Skeletal muscle satellite cell (primary cell): ENCODE measurements around the gene MIX23.

Experiments used
- H3K27me3 ChIP-seq: 2 replicates; pipeline ENCODE4 v1.7.0; 2013; ENCODE audit warnings: low read length; ENCODE audit not compliant: control insufficient read depth, insufficient read depth
- H3K36me3 ChIP-seq: 2 replicates; pipeline ENCODE4 v1.7.0; 2013; ENCODE audit warnings: mild to moderate bottlenecking, control low read depth, low read length; ENCODE audit not compliant: insufficient read depth
- H3K4me1 ChIP-seq: 2 replicates; pipeline ENCODE4 v1.7.0; 2013; ENCODE audit warnings: low read length; ENCODE audit not compliant: control insufficient read depth, insufficient read depth
- H3K4me2 ChIP-seq: 2 replicates; pipeline ENCODE4 v1.7.0; 2013; ENCODE audit warnings: mild to moderate bottlenecking, low read length
- H3K4me3 ChIP-seq: 2 replicates; pipeline ENCODE4 v1.7.0; 2013; ENCODE audit warnings: low read length
- H3K9ac ChIP-seq: 2 replicates; pipeline ENCODE4 v1.7.0; 2013; ENCODE audit warnings: mild to moderate bottlenecking, low read depth, low read length, moderate library complexity
- H3K9me3 ChIP-seq: replicated peaks from 2 replicates; pipeline ENCODE4 v1.7.0; 2013; ENCODE audit warnings: mild to moderate bottlenecking, control low read depth, low read length

Gene MIX23

DNA sequence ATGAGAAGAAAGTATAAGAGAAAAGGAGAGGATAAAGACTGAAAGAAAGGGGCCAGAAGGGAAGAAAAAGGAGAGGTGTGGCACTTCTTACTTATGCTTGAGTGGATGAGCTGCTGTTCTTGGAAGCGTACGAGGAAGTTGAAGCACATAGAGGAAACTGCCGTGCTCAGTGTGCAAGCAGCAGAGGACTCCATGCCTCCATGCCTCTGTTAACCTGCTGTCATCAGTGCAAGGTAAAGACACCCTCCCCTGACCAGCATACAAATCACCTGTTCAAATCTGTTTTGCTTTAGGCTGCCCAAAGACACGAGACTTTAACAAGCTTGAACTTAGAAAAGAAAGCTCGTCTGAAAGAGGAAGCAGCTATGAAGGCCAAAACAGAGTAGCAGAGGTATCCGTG lies 26.4 kb upstream of the MIX23 start:
- Histone ChIP-seq H3K4me2 (no peak overlapping the region), H3K4me1 (no peaks in the 10 kb centered on the region), H3K9me3 (no peaks in the 10 kb centered on the region), H3K4me3 (no peak overlapping the region), H3K9ac (no peak overlapping the region), H3K36me3 (peaks cover 11% of the 10 kb centered on the region), H3K27me3 (no peaks in the 10 kb centered on the region)

DNA sequence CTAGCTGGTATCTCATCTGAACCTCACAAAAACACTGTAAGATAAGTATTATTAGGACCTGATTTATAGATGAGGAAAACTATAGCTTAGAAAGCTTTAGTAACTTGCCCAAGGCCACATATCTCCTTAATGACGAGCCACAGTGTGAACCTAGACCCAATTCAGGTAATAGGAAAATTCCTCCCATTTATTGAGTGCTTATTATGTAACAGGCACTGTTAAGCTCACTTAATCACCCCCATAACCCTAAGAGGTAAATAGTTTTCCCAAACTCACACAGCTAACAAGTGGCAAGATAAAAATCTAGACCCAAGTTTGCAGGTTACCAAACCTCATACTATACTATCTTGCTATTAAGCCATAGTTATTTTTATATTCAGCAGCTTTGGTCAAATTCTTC lies 24.9 kb upstream of the MIX23 start:
- Histone ChIP-seq H3K4me1 (no peaks in the 10 kb centered on the region), H3K4me2 (no peak overlapping the region), H3K4me3 (no peak overlapping the region), H3K27me3 (no peaks in the 10 kb centered on the region), H3K9ac (no peak overlapping the region), H3K9me3 (no peaks in the 10 kb centered on the region), H3K36me3 (peaks cover 15% of the 10 kb centered on the region)

DNA sequence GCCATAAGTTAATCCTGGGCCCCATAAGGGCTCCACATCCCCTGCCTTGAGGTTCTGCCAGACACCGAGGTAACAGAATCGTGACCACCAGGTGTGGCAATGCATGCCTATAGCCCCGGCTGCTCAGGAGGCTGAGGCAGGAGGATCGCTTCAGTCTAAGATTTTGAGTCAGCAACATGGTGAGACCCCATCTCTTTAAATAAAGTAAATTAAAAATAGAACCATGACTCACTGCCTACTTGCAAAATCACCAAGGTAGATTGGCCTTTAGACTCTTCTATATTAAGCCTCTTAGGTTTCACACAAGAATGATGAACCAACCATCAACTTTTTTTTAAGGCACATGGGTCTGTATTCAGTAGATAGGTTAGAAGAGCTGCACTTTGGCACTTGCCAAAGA lies 23.2 kb upstream of the MIX23 start:
- Histone ChIP-seq H3K4me1 (no peaks in the 10 kb centered on the region), H3K36me3 (peaks cover 15% of the 10 kb centered on the region), H3K4me2 (no peak overlapping the region), H3K4me3 (no peak overlapping the region), H3K27me3 (no peaks in the 10 kb centered on the region), H3K9me3 (no peaks in the 10 kb centered on the region), H3K9ac (no peak overlapping the region)

DNA sequence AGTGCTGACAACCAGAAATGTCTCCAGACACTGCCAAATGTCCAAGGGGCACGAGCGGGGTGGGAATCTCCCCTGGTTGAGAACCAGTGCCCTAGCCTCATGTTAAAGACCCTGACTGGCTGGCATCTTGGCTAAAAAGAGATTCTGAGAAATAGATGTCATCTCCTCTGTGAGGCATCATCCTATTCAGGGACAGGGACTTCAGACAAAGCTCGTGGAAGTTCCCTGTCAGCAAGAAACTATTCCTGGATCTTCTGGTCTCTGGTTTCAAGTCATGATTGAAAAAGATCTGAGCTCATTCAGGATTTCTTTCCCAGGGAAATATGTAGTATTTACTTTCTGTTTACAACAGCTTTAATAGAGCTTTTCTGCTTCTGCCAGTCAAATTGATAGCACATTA lies 22.0 kb upstream of the MIX23 start:
- H3K36me3 ChIP-seq, result peaks cover 15% of the 10 kb centered on the region
- no peaks in the 10 kb centered on the region for H3K9me3 ChIP-seq
- H3K9ac ChIP-seq, result no peak overlapping the region

DNA sequence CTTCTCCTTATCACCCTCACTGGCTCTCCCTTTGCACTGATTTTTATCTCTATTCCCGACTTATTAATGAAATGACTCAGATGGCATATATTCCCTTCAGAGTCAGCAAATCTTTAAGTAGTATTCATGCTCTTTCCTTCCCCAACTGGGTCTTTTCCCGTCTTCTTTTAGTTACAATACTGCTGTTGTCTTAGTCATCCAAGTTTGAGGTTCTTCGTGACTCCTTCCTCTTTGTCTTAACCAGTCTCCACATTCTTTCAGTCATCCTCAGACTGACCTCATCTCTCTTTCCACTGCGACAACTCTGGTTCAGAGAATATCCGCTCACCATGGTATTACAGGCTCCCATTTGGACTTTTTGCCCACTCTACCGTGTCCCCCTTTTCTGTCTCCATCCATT lies 20.5 kb upstream of the MIX23 start:
- Histone ChIP-seq H3K9ac (no peak overlapping the region), H3K4me3 (no peak overlapping the region), H3K4me2 (no peak overlapping the region), H3K27me3 (no peaks in the 10 kb centered on the region), H3K9me3 (no peaks in the 10 kb centered on the region), H3K36me3 (peaks cover 15% of the 10 kb centered on the region), H3K4me1 (no peaks in the 10 kb centered on the region)

More for the DNA sequence above, 22.0 kb upstream of the MIX23 start:
- Histone ChIP-seq H3K4me1 (no peaks in the 10 kb centered on the region), H3K4me3 (no peak overlapping the region), H3K27me3 (no peaks in the 10 kb centered on the region), H3K4me2 (no peak overlapping the region)

DNA sequence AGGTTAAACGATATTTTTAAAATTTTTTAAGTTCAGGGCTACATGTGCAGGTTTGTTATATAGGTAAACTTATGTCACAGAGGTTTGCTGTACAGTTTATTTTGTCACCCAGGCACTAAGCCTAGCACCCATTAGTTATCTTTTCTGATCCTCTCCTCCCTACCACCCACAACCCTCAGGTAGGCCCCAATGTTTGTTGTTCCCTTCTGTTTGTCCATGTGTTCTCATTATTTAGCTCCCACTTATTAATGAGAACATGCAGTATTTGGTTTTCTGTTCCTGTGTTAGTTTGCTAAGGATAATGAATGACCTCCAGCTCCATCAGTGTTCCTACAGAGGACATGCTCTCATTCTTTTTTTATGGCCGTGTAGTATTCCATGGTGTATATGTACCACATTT lies 15.9 kb upstream of the MIX23 start:
- Histone ChIP-seq H3K36me3 (peaks cover 4% of the 10 kb centered on the region), H3K4me3 (no peak overlapping the region), H3K27me3 (no peaks in the 10 kb centered on the region)

GRCh38 chr3:122397201-122397600 lies 14.2 kb upstream of the MIX23 start:
- Histone ChIP-seq H3K36me3 (no peaks in the 10 kb centered on the region), H3K4me1 (no peaks in the 10 kb centered on the region), H3K4me2 (no peak overlapping the region), H3K9ac (no peak overlapping the region), H3K4me3 (no peak overlapping the region), H3K9me3 (no peaks in the 10 kb centered on the region), H3K27me3 (no peaks in the 10 kb centered on the region)

More for the DNA sequence above, 15.9 kb upstream of the MIX23 start:
- Histone ChIP-seq H3K9me3 (no peaks in the 10 kb centered on the region), H3K9ac (no peak overlapping the region), H3K4me1 (no peaks in the 10 kb centered on the region), H3K4me2 (no peak overlapping the region)

- no peaks in the 10 kb centered on the region for H3K36me3 ChIP-seq
- H3K4me2 ChIP-seq, result no peak overlapping the region
- no peaks in the 10 kb centered on the region for H3K4me1 ChIP-seq
- H3K9ac ChIP-seq, result no peak overlapping the region
- H3K27me3 ChIP-seq, result no peaks in the 10 kb centered on the region
- H3K9me3 ChIP-seq, result no peaks in the 10 kb centered on the region
- H3K4me3 ChIP-seq, result no peak overlapping the region
These were observed 13.5 kb upstream of the MIX23 start for GRCh38 chr3:122396511-122396910.

GRCh38 chr3:122395582-122395981 lies 12.6 kb upstream of the MIX23 start:
- Histone ChIP-seq H3K36me3 (no peaks in the 10 kb centered on the region), H3K4me3 (no peak overlapping the region), H3K4me1 (no peaks in the 10 kb centered on the region), H3K9ac (no peak overlapping the region), H3K4me2 (no peak overlapping the region), H3K27me3 (no peaks in the 10 kb centered on the region), H3K9me3 (no peaks in the 10 kb centered on the region)

DNA sequence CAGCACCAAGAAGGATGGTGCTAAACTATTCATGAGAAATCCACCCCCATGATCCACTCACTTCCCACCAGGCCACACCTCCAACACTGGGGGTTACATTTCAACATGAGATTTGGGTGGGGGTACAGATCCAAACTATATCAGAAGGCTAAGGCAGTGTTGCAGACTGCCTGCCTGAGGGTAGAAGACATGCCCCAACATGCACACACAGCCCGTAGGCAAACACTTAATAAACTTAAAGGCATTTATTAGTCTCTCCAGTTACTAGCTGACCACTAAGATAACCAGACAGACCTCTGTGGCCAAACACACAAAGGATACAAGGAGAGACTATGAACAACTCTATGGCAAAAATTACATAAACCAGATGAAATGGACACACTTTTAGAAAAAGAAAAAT lies 11.1 kb upstream of the MIX23 start:
- Histone ChIP-seq H3K9me3 (no peaks in the 10 kb centered on the region), H3K4me2 (no peak overlapping the region), H3K4me1 (no peaks in the 10 kb centered on the region), H3K36me3 (no peaks in the 10 kb centered on the region), H3K27me3 (no peaks in the 10 kb centered on the region), H3K4me3 (no peak overlapping the region), H3K9ac (no peak overlapping the region)

- Histone ChIP-seq H3K9ac (no peak overlapping the region), H3K4me1 (no peaks in the 10 kb centered on the region), H3K4me2 (no peak overlapping the region), H3K36me3 (no peaks in the 10 kb centered on the region), H3K27me3 (no peaks in the 10 kb centered on the region), H3K9me3 (no peaks in the 10 kb centered on the region), H3K4me3 (no peak overlapping the region)
These were observed 10.1 kb upstream of the MIX23 start for GRCh38 chr3:122392868-122393844.
